NCI-H2171 (cell line): ENCODE data around the gene AHNAK2.

Experiments
- DNase-seq: peaks from one replicate; lab custom pipeline; 2025; lab: John Stamatoyannopoulos, UW

AHNAK2 gene

GRCh38 chr14:105012171-105012985 lies 34.2 kb upstream of the AHNAK2 start:
- no peak for DNase-seq

- no peak for DNase-seq
These were observed 33.3 kb upstream of the AHNAK2 start for GRCh38 chr14:105011312-105011990.

- DNase-seq: no peak
These were observed 32.7 kb upstream of the AHNAK2 start for GRCh38 chr14:105010891-105011291.

GRCh38 chr14:105010106-105010505 lies 31.9 kb upstream of the AHNAK2 start:
- no peak for DNase-seq

DNA sequence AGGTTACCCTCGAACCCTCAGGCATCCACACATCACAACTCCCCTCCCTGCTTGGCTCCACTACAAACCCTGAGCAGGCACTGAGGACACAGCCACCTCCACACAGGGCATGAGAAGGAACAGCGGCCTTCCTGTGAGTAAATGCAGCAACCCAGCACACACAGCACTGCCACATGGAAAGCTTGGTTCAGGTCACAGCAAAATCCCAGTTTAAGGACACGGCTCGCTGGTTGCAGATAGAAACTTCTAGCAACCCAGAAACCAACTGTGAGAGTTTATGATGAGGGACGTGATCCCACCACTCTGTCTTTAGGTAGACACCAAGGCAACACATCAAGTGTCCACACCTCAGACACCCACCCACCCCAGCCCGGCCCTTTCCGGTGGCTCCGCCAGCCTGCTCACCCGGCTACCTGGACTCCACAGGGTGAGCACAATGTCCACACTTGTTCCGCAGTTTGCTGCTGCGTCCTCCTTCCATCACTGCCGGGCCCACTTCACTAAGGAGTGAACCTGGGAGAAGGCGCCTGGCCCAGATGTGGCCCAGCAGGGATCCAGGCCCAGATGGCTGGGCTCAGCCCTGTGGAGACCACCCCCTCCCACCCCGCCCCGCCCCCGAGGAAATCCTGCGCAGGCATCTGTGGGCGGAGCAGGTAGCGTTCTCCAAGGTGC lies 29.6 kb upstream of the AHNAK2 start:
- DNase-seq: no peak

GRCh38 chr14:105006831-105007592 lies 28.8 kb upstream of the AHNAK2 start:
- no peak for DNase-seq

GRCh38 chr14:105005929-105006830 lies 28.0 kb upstream of the AHNAK2 start:
- DNase-seq: no peak

DNA sequence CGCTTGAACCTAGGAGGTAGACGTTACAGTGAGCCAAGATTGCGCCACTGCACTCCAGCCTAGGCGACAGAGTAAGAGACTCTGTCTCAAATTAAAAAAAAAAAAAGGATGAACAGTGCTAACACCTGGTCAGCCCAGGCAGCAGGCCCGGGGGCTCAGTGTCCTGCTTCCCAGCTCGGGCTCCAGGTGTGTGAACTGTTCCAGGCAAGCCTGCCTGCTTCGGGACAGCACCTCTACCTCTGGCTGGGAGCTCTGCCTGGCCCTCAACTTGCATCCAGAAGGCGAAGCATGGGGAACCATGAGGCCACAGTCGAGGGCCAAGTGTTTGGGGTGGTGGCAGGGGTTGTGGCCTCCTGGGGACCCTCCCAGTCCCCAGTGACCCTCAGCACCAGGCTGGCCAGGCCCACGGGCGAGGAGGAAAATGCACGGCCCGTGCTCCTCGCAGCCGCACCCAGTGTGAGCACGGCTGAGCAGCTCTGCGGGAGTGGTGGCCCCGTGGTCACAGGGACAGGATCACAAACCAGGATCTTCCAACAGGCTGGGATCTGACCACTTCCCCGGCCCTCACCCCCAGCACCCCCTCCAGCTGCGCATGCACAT lies 27.3 kb upstream of the AHNAK2 start:
- DNase-seq: no peak

- DNase-seq: peak; percentile 83
These were observed 21.2 kb upstream of the AHNAK2 start for GRCh38 chr14:104999361-104999760.

DNA sequence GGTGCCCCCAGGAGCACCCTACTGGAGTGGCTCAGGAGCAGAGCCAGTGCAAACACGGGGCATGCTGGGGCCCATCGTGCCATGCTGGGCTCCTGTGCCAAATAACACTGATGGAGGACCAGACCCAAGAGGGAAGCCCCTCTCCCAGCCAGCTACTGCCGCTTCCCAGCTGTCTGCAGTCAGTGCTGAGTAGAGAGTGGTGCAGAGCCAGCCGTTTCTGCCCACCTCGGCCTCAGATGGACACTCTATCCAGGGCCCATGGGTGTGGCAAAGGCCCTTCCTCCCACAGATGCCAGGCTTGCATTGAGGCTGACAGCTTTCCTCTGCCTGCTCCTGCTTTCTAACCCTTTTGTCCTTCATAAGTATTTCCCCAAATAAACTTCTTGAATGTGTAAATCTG lies 20.6 kb upstream of the AHNAK2 start:
- peak; percentile 68 for DNase-seq

GRCh38 chr14:104996483-104996882 lies 18.3 kb upstream of the AHNAK2 start:
- no peak for DNase-seq

DNA sequence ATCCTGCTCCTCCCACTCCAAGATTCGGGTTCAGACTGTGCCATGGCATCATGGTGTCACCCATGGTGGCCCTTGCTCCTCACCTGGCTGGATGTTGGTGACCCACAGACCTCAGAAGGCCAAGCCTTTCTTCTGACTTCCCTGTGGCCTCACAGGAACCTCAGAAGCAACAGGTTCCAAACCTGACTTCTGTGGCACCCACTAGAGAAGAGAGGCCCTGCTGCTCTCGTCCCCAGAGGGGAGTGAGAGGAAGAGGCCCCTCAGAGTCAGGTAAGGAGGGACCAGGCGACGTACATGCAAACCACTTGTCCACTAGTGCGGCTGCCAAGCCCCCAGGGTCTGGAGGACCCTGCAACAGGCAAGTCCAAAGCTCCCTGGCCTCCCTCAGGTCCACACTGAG lies 17.9 kb upstream of the AHNAK2 start:
- no peak for DNase-seq

DNA sequence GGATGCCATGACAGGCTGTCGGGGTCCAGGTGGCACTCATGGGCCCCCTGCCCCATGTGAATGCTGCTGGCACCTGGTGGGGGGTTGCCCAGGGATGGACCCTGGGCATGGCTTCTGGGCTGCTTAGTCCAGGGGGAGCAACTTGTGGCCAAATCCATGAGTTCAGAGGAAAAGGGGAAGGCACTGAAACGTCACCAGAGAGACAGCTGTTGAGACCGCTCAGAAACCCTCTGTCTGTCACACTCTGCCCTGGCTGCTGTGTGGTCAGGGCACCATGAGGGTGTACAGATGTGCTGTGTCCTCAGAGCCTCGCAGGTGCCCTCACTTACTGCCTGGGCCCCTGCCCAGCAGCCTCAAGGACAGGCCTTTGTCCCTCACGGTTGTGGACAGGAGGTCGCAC lies 16.8 kb upstream of the AHNAK2 start:
- DNase-seq: no peak

- DNase-seq: peak; percentile 37
These were observed 15.8 kb upstream of the AHNAK2 start for GRCh38 chr14:104993808-104994591.

GRCh38 chr14:104993306-104993705 lies 15.1 kb upstream of the AHNAK2 start:
- peak; percentile 52 for DNase-seq

- DNase-seq: no peak
These were observed 14.3 kb upstream of the AHNAK2 start for GRCh38 chr14:104992501-104992900.

- no peak for DNase-seq
These were observed 13.7 kb upstream of the AHNAK2 start for GRCh38 chr14:104991896-104992230.

- no peak for DNase-seq
These were observed 11.8 kb upstream of the AHNAK2 start for GRCh38 chr14:104989951-104990303.

- DNase-seq: no peak
These were observed 11.2 kb upstream of the AHNAK2 start for GRCh38 chr14:104989236-104989950.
